ENCODE measurements around the gene POLR3GL.

POLR3GL gene

DNA sequence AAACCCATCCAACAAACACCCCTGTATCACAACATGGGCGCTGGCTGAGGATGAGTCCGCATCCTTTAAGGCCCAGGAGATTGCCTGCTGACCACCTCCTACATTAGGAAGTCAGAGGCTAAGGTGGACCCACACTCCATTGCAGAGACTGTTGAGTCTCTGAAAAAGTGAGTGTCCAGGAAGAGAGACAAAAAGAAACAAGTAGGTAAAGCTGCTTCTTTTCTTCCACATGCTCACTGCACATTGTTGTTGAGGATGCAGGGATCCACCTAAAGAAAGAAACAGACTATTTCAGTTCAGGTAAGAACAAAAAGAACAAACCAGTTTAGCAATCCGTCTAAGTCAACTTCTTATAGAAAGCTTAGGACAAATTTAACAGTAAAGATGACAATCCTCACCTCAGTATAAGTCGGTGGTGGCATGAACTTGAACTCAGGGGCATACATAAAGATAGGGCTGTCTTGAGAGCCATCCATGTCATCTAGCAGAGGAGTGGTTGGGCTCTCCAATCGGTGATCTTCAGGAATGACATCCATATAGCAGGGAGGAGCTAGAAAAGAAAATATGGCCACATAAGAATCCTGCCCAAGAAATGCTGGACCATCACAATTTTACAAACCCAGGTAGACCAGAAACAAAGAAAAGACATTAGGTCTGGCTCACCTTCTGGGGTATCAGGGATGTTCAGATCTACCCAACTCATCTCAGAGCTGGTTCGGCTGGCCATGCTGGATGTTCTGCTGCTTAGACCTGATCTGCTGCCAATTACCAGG, 29.3 kb downstream of the POLR3GL start:
- peak; percentile 31 for DNase-seq

DNA sequence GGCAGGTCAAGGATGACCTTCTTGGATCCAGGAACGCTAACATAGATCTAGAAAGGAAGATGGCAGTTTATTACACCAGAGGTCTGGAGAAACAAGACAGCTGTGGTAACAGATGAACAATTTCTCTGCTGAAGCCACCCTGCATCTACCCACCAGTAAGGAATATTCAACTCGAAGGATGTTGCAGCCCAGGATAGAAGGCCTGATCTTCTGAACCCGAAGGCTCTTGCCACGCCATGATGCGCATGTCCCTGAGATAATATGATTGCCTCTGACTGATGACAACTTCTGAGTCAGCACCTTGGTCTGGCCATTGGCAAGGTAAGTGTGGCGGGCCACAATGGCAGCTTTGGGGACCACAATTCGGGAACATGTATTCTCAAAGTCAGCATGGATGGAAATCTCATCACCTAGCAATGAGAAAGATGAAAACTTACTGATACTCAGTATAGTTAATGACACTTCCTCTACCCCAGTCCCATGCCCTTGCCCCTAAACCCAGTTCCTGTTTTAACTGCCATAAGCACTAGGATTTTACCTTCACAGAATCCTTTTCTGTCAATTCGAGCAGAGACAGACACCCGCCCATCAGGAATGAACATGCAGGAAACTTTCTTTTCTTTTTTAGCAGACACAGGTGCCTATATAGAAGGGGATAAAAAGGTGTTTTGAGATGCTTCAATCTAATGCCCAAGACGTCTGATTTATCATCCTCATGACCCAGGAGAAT, 30.1 kb downstream of the POLR3GL start:
- DNase-seq, result peak; percentile 71

DNA sequence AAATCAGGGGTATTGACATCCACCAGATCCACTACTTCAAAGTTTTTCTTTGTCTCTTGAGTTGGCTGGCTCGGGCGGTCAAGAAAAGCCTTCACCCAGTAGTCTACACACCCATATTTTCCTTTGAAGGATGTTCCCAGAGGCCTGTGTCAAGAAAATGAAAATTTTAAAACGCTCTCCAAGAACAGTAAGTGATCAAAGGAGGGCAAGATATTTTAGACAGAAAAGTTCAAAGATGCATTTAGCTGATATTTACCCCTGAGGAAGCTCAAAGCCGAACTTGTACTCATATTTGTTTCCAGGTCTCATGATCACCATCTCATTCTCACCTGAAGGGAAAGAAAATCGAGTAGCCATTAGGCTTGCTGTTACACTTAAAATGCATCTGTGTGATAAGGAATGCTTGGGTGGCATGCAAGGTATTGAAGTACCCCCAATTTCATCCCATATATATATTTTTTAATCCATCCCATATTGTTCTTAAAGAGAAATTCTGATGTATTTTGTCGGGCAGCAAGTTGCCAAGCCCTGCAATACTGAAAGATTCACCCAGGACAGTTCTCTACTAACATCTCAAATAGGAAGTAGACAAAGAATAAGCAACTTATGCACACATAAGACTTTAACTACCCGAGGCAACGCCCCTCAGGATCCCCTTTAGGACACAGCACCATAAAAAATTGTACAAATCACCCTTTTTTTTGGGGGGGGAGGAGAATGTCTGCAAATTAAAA, 30.8 kb downstream of the POLR3GL start:
- peak; percentile 42 for DNase-seq

DNA sequence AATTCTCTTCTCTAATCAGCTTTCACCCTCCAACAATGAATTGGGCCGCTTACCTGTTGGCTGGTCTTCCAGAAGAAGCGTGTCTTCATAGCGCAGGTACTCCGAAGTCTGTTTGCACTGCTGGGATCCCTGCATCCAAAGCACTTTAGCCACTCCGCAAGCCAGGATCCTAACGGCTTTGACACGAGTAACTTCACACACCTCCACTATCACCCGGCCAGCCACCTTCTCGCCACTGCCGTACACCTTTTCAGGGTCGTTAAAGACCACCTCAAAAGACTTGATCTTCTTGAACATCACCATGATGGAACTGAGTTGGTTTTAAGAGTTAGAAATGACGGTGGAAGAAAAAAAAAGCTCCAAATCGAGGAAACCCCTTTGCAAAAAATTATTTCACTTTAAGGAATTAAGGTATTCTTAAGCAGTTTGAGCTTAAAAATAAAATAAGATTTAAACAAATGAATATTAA, 31.5 kb downstream of the POLR3GL start:
- peak; percentile 57 for DNase-seq

DNA sequence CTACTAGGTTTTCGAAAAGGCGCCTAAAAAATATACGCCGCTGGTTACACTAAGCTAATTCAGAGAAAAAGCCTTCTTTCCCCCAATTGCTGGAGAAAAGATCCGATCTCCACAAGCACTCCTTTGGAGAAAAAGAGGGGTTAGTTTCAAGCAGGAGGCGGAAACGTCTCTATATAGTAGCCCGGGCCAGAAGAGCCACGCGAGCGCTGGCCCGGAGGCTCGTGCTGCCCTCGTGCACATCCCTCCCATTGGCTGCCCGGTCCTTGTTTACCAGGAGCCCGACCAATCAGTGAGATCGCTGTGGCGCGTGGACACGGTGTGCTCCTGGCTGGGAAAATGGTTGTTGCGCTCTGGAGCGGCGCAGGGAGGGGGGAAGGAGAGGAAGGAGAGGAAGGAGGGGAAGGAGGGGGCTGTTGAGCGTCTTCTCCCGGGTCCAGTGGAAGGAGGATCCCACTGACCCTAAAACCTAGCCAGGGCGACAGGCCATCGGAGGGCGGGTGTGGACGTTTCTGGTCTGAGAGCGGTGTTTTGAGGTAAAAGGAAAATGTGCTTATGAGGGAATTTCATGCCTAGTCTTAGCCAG, 32.0 kb downstream of the POLR3GL start, which contains the start of gene TXNIP:
Gene TXNIP, minus strand, starts transcription at position 147 of the 583 bp plus-strand sequence. CDS start 313 bp downstream, outside the sequence.
- DNase-seq, result peak; percentile 99

DNA sequence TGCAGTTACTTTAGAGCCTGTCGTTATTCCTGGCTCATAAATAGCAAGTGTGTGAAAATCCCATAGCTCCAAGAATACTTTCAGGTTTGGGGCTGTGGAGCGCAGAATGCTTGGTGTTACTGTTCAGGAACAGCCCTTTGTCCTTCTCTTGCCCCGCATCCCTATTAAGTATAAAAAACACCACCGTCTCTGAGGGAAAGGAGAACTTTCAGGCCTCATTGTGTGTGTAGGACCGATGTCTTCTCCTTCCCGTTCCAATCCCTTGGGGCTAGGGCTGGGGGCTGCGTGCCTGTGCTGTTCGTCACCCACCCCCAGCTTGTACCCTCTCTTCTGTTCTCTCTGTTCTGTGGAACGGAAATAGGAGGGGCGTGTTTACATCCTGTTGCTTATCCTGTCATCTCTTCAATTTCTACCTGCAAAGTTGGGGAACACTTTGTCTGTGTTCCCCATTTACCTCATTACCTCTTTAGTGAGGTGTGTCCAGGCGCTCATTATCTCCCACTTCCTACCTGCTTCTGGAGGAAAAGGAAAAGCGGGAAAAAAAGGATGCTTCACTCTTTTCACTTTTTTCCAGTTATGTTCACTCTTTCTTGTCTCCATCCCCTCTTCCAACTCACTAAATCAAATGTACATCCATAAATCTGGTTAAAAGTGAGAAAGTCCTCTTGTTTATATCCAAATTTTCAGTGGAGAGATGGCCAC, 32.7 kb downstream of the POLR3GL start:
- DNase-seq, result peak; percentile 69

DNA sequence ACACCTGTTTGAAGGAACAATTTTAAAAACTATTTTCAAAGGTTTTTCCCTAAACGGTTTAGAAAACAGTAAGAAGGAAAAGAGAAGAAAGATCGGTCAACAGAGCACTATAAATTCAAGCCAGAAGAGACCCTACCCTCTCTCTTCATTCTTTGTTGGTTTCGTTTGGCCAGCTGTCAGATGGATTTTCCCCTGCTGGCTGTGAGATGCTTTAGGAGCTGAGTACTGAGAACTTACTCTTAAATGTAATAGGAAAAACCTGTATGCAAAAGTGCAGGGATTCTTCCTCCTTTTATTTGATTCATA, 33.2 kb downstream of the POLR3GL start:
- peak; percentile 66 for DNase-seq

DNA sequence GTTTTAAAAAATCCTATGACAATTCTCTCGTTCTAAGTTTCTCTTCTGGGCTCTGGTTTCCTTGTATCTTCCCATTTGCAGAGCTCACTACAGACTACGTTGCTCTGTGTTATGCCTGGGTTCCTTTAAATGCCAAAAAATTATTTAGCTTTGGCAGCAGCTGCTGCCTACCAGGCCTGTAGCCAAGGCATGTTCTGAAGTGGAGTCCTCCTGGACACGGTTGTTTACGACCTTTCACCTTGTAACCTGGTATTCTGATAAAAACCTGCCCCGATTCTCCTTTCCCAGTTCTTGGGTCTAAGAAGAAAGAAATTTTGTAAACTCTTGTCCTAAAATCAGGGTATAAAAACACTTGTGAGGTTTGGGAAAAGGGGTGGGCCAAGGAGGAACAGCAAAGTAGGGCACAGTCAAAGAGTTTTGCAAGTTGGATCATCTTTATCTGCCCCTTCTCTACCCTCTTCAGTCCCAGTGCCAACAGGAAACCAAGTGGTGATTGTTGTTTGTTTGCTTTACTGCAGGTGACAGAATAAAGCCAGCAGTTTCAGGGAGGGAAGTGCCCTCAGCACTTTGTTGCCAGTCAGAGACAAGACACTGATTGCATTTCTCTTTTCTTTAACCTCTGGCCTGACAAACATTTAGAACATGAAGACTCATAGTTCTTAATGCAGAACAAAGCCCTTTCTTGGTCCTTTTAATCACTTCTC, 35.0 kb downstream of the POLR3GL start:
- peak; percentile 92 for DNase-seq

DNA sequence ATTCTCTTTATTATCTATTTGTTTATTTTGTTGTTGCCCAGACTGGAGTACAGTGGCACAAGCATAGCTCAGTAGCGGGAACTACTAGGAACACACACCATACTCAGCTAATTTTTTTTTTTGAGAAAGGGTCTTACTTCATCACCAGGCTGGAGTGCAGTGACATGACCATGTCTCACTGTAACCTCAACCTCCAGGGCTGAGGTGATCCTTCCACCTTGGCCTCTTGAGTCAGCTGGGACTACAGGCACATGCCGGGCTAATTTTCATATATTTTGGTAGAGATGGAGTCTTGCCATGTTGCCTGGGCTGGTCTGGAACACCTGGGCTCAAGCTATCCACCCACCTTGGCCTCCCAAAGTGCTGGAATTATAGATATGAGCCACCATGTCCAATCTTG, 37.2 kb downstream of the POLR3GL start:
- DNase-seq, result no peak

DNA sequence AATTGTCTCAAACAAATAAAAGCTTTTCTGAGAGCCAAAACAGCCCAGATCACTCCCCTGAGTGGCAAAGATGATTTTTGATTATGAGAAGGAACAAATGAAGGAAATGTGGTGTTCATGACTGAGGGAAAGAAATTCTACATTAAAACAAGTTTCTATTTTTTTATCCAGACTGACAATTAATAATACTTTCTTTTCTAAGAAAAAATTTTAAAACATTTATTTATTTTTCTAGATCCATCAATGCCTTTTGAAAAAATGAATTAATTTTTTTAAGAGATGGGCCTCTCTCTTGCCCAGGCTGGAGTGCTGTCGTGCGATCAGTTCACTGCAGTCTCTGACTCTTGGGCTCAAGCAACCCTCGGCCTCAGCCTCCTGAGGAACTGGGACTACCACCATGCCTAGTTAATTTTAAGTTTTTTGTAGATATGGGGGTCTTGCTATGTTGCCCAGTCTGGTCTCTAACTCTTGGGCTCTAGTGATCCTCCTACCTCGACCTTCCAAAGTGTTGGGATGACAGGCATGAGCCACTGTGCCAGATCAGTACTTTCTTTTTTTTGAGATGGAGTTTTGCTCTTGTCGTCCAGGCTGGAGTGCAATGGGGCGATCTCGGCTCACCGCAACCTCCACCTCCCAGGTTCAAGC, 43.1 kb downstream of the POLR3GL start:
- DNase-seq, result no peak

DNA sequence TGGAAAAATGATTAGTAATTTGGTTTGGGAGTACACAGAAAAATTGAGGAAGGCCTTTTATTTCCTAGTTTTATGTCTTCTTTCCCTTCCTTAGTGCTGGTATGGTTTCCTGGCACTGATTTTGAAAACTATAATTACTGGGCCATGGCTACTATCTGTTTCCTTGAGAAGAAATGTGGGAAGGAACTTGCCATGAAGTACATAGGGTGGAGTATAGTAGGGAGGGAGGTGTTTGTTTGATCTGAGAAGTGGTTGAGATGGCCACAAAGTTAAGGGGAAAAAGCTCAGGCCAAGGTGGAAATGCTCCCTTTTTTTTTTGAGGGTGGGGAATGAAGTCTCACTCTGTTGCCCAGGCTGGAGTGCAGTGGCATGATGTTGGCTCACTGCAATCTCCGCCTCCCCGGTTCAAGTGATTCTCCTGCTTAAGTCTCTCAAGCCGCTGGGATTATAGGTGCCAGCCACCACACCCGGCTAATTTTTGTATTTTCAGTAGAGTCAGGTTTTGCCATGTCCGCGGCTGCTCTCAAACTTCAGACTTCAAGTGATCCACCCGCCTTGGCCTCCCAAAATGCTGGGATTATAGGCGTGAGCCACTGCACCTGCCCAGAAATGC, 45.7 kb downstream of the POLR3GL start:
- no peak for DNase-seq

DNA sequence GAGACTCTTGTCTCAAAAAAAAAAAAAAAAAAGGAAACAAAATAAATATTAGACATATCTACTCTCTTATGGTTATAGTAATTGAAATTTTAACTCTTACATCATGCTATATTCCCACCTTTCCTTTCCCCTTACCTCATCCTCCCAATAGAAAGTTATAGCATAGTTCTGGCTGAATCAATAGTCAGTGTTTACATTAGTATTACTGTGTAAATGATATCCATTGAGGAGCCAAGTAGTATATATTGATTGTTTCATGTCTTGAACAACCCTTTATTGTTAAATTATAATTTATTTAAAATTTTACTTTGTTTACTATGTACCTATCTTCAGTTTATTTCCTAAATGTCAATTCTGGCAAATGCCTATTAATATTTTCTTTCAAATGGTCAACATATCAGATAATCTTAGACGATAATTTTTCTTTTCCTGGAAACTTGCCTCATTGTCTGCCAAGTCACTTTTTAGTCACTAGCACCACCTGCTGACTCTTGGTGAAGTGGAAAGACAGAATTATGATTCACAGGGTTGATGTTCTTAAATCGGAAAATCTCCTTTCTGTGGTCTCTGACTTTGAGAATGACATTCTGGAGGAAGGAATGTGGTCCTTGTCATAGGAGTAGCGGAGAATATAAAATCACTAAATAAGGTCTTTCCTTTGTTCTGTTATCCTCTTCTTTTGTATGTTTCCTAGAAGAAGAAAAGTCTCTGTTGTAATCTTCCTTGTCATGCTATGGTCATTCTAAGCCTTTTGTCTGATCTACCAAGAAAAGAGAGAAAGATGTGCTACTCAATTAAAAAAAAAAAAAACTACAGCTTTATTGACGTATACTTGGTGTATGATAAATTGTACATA, 48.4 kb downstream of the POLR3GL start:
- DNase-seq, result peak; percentile 76

DNA sequence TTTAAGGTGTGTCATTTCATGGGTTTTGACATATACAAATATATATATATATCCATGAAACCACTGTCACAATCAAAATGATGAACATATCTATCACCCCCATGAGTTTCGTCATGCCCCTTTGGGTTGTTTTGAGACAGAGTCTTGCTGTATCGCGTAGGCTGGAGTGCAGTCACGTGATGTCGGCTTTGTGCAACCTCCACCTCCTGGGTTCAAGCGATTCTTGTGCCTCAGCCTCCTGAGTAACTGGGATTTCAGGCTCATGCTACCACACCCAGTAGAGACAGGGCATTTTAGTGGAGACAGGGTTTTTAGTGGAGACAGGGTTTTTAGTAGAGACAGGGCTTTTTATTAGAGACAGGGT, 49.1 kb downstream of the POLR3GL start:
- no peak for DNase-seq

DNA sequence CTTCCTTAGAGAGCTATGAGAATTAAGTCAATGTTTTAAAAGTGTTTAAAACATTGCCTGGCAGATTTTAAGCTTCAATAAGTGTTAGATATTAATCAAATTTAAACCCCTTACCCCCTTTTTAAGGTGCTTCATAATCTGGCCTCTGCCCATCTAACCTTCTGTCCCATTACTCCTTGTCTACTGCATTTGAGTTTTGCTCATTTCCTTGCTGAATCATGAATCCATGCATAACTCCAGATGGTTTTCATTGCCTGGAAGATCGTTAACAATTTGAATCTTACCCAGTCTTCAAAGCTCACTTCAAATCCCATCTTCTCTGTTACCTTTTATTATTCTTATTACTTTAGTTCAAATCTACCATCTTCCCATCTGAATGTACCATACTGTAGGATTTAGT, 52.4 kb downstream of the POLR3GL start:
- DNase-seq, result no peak

DNA sequence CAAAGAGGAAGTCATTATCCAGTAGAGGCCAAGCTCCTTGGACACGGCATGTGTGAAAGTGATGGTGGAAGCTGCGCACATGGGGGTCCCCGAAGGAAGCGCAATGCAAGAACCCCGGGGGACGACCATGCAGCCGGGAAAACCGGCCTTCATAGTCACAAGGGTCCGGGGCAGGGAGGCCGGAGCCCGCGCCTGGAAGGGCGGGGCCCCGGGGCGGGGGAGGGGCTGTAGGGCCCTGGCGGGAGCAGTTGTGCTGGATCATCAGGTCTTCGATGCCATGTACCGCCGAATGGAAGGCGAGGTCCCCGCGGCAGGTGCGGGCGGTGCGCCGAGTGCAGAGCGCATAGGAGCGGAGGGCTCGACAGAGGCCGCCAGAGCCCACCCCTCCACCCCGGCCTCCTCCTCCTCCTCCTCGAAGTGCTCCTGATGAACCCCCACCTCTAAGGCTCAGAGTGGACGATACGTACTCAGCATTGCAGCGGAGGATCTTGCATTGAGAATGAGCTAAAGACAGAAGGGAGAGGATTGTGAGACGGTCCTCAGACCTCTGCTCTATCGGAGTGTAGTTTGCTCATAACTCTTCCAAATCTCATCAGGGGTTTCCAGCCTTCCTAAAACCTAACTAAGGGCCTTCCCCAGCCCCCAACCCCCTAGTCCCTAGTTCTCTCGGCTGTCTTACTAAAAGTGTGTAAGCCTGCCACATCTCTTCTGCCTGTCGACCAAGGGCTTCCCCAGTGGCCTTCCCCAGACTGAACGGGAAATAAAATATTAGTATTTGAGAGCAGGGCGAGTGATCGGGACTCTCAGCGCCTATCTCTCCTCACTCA, 55.0 kb downstream of the POLR3GL start:
- DNase-seq, result no peak

DNA sequence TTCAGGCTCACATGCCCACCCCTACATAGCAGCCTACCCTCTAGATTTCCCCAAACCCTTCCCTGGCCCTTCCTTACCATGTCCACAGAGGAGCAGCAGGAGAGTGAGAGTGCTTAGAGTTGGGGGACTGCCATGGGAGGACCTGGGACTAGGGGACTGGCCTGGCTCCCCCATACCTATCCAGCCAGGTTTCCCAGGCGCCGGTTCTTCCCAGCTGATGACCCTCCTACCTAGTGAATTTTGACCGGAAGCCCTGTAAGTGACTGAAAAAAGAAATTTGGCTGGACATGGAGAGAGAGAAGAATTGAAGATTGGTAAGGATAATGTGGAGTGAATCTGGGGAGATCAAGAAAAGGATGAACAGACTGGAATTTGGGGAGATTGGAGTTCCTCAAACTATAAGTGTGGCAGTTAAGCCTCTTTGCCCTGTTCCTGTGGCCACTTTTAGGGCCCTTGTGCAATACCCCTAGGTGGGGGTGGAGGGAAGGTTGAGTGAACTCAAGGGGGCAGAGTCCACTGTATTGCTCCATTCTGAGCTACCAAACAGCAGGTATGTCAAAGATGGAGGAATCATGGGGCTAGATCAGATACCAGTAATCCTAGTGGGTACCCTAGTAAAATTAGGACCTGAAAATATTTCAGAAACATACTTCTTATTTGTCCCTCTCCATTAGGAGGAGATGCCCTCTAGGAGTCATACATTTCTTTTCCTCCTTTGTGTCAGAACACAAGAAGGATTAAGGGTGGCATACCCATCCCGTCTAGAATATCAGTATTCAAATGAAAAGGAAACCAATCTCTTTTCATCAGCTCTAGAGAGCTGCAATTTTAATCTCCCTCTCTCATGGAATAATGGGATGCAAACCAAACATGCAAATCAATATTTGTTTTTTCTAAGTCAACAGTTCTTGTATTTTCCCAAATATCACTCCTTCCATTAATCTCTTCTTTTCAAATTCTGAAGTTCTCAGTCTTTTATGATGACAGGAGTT, 55.9 kb downstream of the POLR3GL start:
- no peak for DNase-seq

DNA sequence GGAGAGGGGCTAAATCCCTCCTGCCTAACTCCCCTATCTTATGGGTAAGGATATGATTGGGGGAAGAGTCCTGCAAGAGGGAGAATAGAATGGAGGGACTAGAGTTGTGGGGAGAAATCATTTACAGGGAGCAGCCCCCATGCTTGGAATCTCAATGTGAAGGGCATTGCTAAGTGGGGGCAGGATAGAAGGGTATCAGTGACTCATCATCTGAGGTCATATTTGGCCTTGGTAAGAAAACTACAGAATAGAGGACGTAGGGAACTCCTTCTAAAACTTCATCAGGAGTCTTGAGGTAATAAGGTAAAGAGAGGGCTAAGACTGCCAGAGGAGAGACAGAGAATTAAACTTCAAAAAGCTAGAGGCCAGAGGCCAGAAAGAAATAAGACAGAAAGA, 56.6 kb downstream of the POLR3GL start:
- DNase-seq, result no peak
